HG03439 (cell line): ENCODE data around the gene PIGN.
"Not testable (repeated sequence)": the region's sequence is repeated elsewhere in the genome, so short reads cannot be mapped to it uniquely, and the experiment has no call there.

Experiments
- ATAC-seq: cut with Tn5 transposase; IDR thresholded peaks from one replicate; pipeline ENCODE4 v1.9.1; 2021; ENCODE audit warnings: mild to moderate bottlenecking, moderate library complexity; ENCODE audit not compliant: unreplicated experiment

Gene PIGN

GRCh38 chr18:62183578-62184195 is 3.2 kb downstream of the PIGN start:
- no peak for ATAC-seq

- no peak for ATAC-seq
Observed at GRCh38 chr18:62182220-62182619, 4.6 kb downstream of the PIGN start.

- ATAC-seq = no peak
Observed at GRCh38 chr18:62179213-62179612, 7.6 kb downstream of the PIGN start.

GRCh38 chr18:62177271-62177670 is 9.6 kb downstream of the PIGN start:
- ATAC-seq = no peak

GRCh38 chr18:62175521-62175920 is 11.3 kb downstream of the PIGN start:
- ATAC-seq = no peak

GRCh38 chr18:62172298-62172697 is 14.6 kb downstream of the PIGN start:
- ATAC-seq = no peak

GRCh38 chr18:62170857-62171256 is 16.0 kb downstream of the PIGN start:
- ATAC-seq = no peak

GRCh38 chr18:62166524-62166923 is 20.3 kb downstream of the PIGN start:
- not testable (repeated sequence) for ATAC-seq

- ATAC-seq = no peak
Observed at GRCh38 chr18:62165583-62165982, 21.3 kb downstream of the PIGN start.

GRCh38 chr18:62164855-62165487 is 21.9 kb downstream of the PIGN start:
- ATAC-seq = no peak

GRCh38 chr18:62164310-62164709 is 22.5 kb downstream of the PIGN start:
- no peak for ATAC-seq

GRCh38 chr18:62157843-62158242 is 29.0 kb downstream of the PIGN start:
- ATAC-seq = no peak

GRCh38 chr18:62152844-62153243 is 34.0 kb downstream of the PIGN start:
- no peak for ATAC-seq

- ATAC-seq = no peak
Observed at GRCh38 chr18:62151068-62151771, 35.6 kb downstream of the PIGN start.

GRCh38 chr18:62144338-62144737 is 42.5 kb downstream of the PIGN start:
- no peak for ATAC-seq

GRCh38 chr18:62140259-62140658 is 46.6 kb downstream of the PIGN start:
- no peak for ATAC-seq

- ATAC-seq = no peak
Observed at GRCh38 chr18:62138461-62139235, 48.2 kb downstream of the PIGN start.

- ATAC-seq = peak; percentile 78
Observed at GRCh38 chr18:62131301-62131909, 55.5 kb downstream of the PIGN start.

GRCh38 chr18:62128157-62128556 is 58.7 kb downstream of the PIGN start:
- ATAC-seq = no peak

GRCh38 chr18:62126737-62127136 is 60.1 kb downstream of the PIGN start:
- no peak for ATAC-seq

- ATAC-seq = no peak
Observed at GRCh38 chr18:62125702-62126101, 61.2 kb downstream of the PIGN start.
